GM13977 (cell line): Measurements from ENCODE around the gene MGRN1.

Experiments used
- DNase-seq: peaks from one replicate; pipeline ENCODE4 v3.0.0; 2012; ENCODE audit warnings: low spot score
- CTCF ChIP-seq: IDR thresholded peaks from 2 replicates; pipeline ENCODE4 v1.5.1; 2012; ENCODE audit warnings: mild to moderate bottlenecking, control low read depth; ENCODE audit not compliant: insufficient read depth; ENCODE audit errors: extremely low read depth, missing control alignments
- in situ Hi-C: fragments of 300-500 bp; cut with MboI; formaldehyde crosslinking; loops from one replicate; pipeline ENCODE4 v1.12.0; 2022; ENCODE audit warnings: low sequenced_read_pairs, low pct_unique_long_range_greater_than_20kb, mixed read lengths, inconsistent platforms; ENCODE audit not compliant: unreplicated experiment

Gene MGRN1

GRCh38 chr16:4689864-4690704, 65.5 kb downstream of the MGRN1 start:
- TF ChIP-seq CTCF, result no peak
- in situ Hi-C loops, result no loop called here
- DNase-seq, result no peak

- in situ Hi-C loops, result no loop called here
- no peak for TF ChIP-seq CTCF
- DNase-seq, result no peak
These were observed 66.5 kb downstream of the MGRN1 start for GRCh38 chr16:4690946-4691665.

- DNase-seq, result no peak
- no peak for TF ChIP-seq CTCF
- in situ Hi-C loops, result no loop called here
These were observed 67.2 kb downstream of the MGRN1 start for GRCh38 chr16:4691666-4692412.

GRCh38 chr16:4692460-4693295, 68.1 kb downstream of the MGRN1 start:
- TF ChIP-seq CTCF, result no peak
- DNase-seq, result no peak
- in situ Hi-C loops, result no loop called here

- peak; percentile 100 for DNase-seq
- peak; percentile 18 for TF ChIP-seq CTCF
- in situ Hi-C loops, result no loop called here
These were observed 68.8 kb downstream of the MGRN1 start, which contains the start of gene NUDT16L1 for GRCh38 chr16:4693296-4693955. NUDT16L1 (plus strand) TSS chr16:4693562; CDS start chr16:4693727, 165 bp downstream.
